Common myeloid progenitor, CD34-positive (primary cell): ENCODE data around the gene ENPP5.
A peak's percentile ranks its signal among the peaks of the same experiment; 100 is the strongest.

Experiments
- CTCF ChIA-PET: fragments of 350-600 bp; sonication (Branson Sonifier 250); formaldehyde crosslinking; loops from one replicate; lab custom pipeline; 2021; ENCODE audit warnings: antibody characterized with exemption; lab: Charles Lee
- POLR2A ChIA-PET: fragments of 350-600 bp; sonication (Branson Sonifier 250); formaldehyde crosslinking; loops from one replicate; lab custom pipeline; 2021; ENCODE audit warnings: antibody characterized with exemption; lab: Charles Lee
- DNase-seq, 3 donors: peaks; one replicate each; pipeline versions ENCODE4 v3.0.0 to v3.0.0-alpha.2; 2013
- H3K27ac ChIP-seq, 2 experiments: 1 replicate in 1 of 2; 2 replicates in 1 of 2; pipeline ENCODE4 v1.7.0; 2013; ENCODE audit warnings: inconsistent platforms in 2 of 2, low read length in 2 of 2, mild to moderate bottlenecking in 2 of 2, low read depth in 1 of 2, moderate library complexity in 1 of 2; ENCODE audit not compliant: severe bottlenecking in 2 of 2, insufficient read depth in 1 of 2, poor library complexity in 1 of 2
- H3K27me3 ChIP-seq, 5 experiments: replicated peaks in 2 of 5; 1 replicate in 3 of 5; 2 replicates in 2 of 5; pipeline versions ENCODE4 v1.6.1 to v1.7.0; 2013; ENCODE audit warnings: low read length in 4 of 5, mild to moderate bottlenecking in 2 of 5, moderate library complexity in 2 of 5, inconsistent platforms in 1 of 5; ENCODE audit not compliant: insufficient read depth in 5 of 5, control insufficient read depth in 4 of 5
- H3K36me3 ChIP-seq, 4 experiments: 1 replicate in 2 of 4; 2 replicates in 2 of 4; pipeline versions ENCODE4 v1.6.1 to v1.7.0; 2013; ENCODE audit warnings: low read length in 3 of 4, control low read depth in 1 of 4, mild to moderate bottlenecking in 1 of 4; ENCODE audit not compliant: control insufficient read depth in 4 of 4, insufficient read depth in 4 of 4
- H3K4me1 ChIP-seq, 4 experiments: 1 replicate in 3 of 4; 2 replicates in 1 of 4; pipeline versions ENCODE4 v1.6.1 to v1.7.1; 2013; ENCODE audit warnings: low read length in 3 of 4, mild to moderate bottlenecking in 3 of 4, control low read depth in 1 of 4, inconsistent platforms in 1 of 4, moderate library complexity in 1 of 4; ENCODE audit not compliant: control insufficient read depth in 4 of 4, insufficient read depth in 4 of 4; ENCODE audit errors: control extremely low read depth in 1 of 4
- H3K4me3 ChIP-seq, 7 experiments: 1 replicate in 4 of 7; 2 replicates in 3 of 7; pipeline versions ENCODE4 v1.5.1 to v1.7.0; 2013; ENCODE audit warnings: mild to moderate bottlenecking in 7 of 7, low read length in 6 of 7, moderate library complexity in 6 of 7, inconsistent platforms in 2 of 7, low read depth in 2 of 7, control low read depth in 1 of 7; ENCODE audit not compliant: insufficient read depth in 4 of 7, control insufficient read depth in 1 of 7; ENCODE audit errors: extremely low read depth in 1 of 7
- H3K9me3 ChIP-seq, 5 experiments: 1 replicate in 4 of 5; 2 replicates in 1 of 5; pipeline versions ENCODE4 v1.6.1 to v1.7.1; 2013; ENCODE audit warnings: low read length in 4 of 5, mild to moderate bottlenecking in 2 of 5, inconsistent platforms in 1 of 5, low read depth in 1 of 5, moderate library complexity in 1 of 5; ENCODE audit not compliant: control insufficient read depth in 4 of 5, insufficient read depth in 2 of 5; ENCODE audit errors: control extremely low read depth in 1 of 5
- WGBS: methylation state at CpG from one replicate; pipeline ENCODE4 v1.1.5; 2013; ENCODE audit not compliant: insufficient coverage; 5-methylcytosine and 5-hydroxymethylcytosine counted together

Gene ENPP5

DNA sequence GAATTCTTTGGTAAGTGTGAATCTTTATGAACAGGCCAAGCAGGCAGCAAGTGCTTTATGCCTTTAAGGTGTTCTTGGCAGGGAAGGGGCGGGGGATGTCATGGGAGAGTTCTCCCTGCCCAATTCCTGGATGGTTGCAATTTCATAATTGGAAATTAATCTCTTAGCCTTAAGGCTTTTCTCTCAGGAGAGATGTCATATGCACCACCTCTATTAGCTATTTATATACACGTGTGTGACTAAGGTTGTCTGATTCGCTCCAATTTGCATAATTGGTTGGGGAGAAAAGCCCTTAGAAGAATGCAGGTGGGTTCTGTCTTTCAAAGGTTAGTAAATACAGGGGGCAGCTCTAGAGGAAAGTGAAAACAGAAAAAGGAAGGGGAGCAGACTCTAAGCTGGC, 5.2 kb upstream of the ENPP5 start:
- no peaks in the 10 kb centered on the region for H3K9me3 ChIP-seq
- no CpG with 5 or more reads among the region's 3 CpGs for WGBS
- CTCF ChIA-PET: no interaction called here
- POLR2A ChIA-PET: no interaction called here
- H3K36me3 ChIP-seq: no peaks in the 10 kb centered on the region
- H3K4me3 ChIP-seq: no peak overlapping the region
- H3K27ac ChIP-seq: no peak overlapping the region
- H3K4me1 ChIP-seq: peaks cover 0 to 5% (median 3%) of the 10 kb centered on the region in 4 experiments
- no peak for DNase-seq
- no peaks in the 10 kb centered on the region for H3K27me3 ChIP-seq

DNA sequence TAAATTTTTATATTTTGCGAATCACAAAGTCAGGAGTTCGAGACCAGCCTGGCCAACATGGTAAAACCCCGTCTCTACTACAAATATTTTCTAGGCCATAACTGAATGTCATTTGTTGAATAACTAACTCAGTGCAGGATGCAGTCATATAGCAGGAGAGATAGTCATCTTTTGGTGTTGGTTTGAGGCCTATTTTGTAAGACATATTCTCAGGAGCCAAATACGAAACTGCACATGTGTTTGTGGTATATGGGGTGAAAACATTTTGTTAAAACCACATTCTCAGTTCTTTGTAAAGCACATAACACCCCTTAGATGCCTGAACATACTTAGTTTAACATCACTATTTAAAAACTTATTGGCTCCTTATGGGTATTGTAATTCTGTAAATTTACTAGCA, 4.7 kb upstream of the ENPP5 start:
- WGBS: no CpG with 5 or more reads among the region's 4 CpGs
- Histone ChIP-seq H3K36me3 (no peaks in the 10 kb centered on the region), H3K27me3 (no peaks in the 10 kb centered on the region), H3K27ac (no peak overlapping the region), H3K9me3 (no peaks in the 10 kb centered on the region), H3K4me3 (no peak overlapping the region), H3K4me1 (peaks cover 0 to 8% (median 6%) of the 10 kb centered on the region in 4 experiments)
- CTCF ChIA-PET: no interaction called here
- peak in 2 of 3 donors; percentile 16 to 33 for DNase-seq
- POLR2A ChIA-PET: no interaction called here

DNA sequence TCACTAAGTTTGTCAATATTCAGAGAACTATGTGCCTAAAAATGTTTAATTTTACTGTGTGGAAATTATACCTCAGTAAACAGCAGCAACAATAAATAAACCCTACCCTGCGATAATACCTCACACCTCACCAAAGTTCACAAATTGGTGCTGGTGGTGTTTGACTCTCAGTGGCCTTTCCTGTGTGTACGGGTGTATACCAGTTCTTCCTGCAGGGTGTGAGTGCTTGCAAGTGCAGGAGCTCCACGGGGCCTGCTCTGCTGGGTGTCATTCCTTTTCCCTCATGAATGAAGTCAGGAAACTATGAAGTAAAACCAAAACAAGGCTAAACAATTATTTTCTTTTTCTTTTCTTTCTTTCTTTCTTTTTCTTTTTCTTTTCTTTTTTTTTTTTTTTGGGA, 4.1 kb upstream of the ENPP5 start:
- H3K9me3 ChIP-seq: no peaks in the 10 kb centered on the region
- H3K27me3 ChIP-seq: peaks cover 0 to 2% (median 0%) of the 10 kb centered on the region in 5 experiments
- ChIA-PET CTCF (no interaction called here), POLR2A (no interaction called here)
- no CpG with 5 or more reads among the region's 3 CpGs for WGBS
- no peak overlapping the region for H3K27ac ChIP-seq
- no peak overlapping the region for H3K4me3 ChIP-seq
- DNase-seq: no peak
- H3K4me1 ChIP-seq: peaks cover 0 to 12% (median 9%) of the 10 kb centered on the region in 4 experiments
- no peaks in the 10 kb centered on the region for H3K36me3 ChIP-seq

DNA sequence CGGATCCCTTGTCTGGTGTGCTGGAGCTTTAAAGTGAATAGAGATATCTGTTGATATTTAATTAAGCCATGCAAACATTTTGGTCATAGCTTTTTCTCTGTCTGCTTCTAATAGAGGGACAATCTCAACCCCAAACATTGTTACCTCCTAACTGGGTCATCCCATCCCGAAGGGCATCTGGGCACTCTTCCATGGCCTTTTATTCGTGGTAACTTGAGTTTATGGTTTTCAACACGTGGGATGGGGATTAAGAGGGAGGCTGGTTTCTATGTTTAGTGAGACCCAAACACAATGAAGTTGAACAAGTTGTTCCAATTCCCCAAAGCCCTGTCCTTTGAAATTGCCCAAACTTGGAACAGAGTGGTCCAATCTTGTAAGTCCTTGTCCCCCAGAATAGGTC, 1.4 kb upstream of the ENPP5 start:
- DNase-seq: no peak
- 100% methylated on average over 2 of the region's 4 CpGs for WGBS
- peaks cover 0 to 3% (median 0%) of the 10 kb centered on the region in 5 experiments for H3K27me3 ChIP-seq
- H3K9me3 ChIP-seq: no peaks in the 10 kb centered on the region
- ChIA-PET CTCF (no interaction called here), POLR2A (no interaction called here)
- H3K36me3 ChIP-seq: no peaks in the 10 kb centered on the region
- no peak overlapping the region for H3K4me3 ChIP-seq
- H3K27ac ChIP-seq: no peak overlapping the region
- peaks cover 0 to 12% (median 9%) of the 10 kb centered on the region in 4 experiments for H3K4me1 ChIP-seq

DNA sequence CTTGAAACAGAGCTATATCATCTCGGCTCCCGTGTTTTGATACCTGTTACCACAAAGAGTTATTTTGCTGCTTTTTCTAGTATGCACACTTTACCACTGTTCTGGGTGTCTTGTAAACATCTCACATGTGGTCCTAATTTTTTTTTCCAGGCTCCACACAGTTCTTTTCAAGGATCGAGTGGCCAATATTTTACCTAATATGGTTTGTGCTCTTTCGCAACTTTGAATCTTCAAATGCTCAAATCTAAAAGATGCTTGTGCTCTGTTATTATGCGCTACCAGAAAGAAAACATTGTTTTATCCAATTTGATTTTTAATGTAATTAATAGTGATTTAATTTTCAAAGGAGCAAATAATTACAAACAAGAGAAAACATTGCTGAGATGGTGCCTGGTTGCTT, 10.7 kb downstream of the ENPP5 start:
- no peaks in the 10 kb centered on the region for H3K4me1 ChIP-seq
- H3K9me3 ChIP-seq: peaks cover 0 to 3% (median 0%) of the 10 kb centered on the region in 5 experiments
- H3K27me3 ChIP-seq: no peaks in the 10 kb centered on the region
- CTCF ChIA-PET: no interaction called here
- no peak overlapping the region for H3K4me3 ChIP-seq
- POLR2A ChIA-PET: no interaction called here
- no peak for DNase-seq
- no peak overlapping the region for H3K27ac ChIP-seq
- WGBS: 93% methylated on average over 3 of the region's 5 CpGs
- H3K36me3 ChIP-seq: peaks cover 0 to 9% (median 1%) of the 10 kb centered on the region in 4 experiments

DNA sequence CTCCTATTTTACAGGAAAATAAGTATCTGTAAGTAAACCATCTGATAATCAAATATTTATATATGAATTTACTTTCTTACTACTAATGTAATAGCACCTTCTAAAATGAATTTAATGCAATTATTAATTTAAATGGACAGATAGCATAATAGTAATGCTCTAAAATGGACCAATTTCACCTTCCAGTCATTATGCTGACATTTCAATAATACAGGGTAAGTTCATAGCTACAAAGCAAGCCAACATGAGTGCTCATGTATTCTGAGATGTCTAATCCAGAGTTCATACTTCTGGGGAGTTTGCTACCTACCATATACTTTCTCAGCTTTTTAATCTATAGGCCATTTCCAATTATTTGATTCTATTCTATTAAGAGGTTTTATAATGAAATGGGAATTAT, 11.6 kb downstream of the ENPP5 start:
- Histone ChIP-seq H3K4me3 (no peak overlapping the region), H3K36me3 (peaks cover 0 to 8% (median under 1%) of the 10 kb centered on the region in 4 experiments), H3K27ac (no peak overlapping the region), H3K9me3 (peaks cover 0 to 3% (median 0%) of the 10 kb centered on the region in 5 experiments), H3K27me3 (no peaks in the 10 kb centered on the region), H3K4me1 (no peaks in the 10 kb centered on the region)
- ChIA-PET POLR2A (no interaction called here), CTCF (no interaction called here)
- no peak for DNase-seq

DNA sequence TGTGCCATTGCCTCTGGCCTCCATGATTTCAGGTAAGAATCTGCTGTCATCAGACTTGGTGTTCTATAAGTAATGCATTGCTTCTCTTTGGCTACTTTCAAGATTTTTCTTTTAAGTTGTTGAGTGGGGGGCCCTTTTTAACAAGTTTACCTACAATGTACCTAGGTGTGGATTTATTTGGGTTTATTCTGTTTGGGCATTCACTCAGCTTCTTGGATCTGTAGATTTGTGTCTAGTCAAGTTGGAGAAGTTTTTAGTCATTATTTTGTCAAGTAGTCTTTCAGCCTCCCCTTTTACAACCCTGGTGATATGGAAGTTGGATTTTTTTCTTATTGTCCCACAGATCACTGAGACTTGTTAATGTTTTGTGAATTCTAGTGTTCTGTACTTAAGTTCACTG, 14.1 kb downstream of the ENPP5 start:
- no peak for DNase-seq
- H3K9me3 ChIP-seq: peaks cover 0 to 3% (median 0%) of the 10 kb centered on the region in 5 experiments
- no peaks in the 10 kb centered on the region for H3K27me3 ChIP-seq
- no peak overlapping the region for H3K27ac ChIP-seq
- peaks cover 0 to 7% (median 0%) of the 10 kb centered on the region in 4 experiments for H3K36me3 ChIP-seq
- POLR2A ChIA-PET: no interaction called here
- H3K4me1 ChIP-seq: no peaks in the 10 kb centered on the region
- CTCF ChIA-PET: no interaction called here
- H3K4me3 ChIP-seq: no peak overlapping the region
